ENCODE measurements around the gene PRIM2.
"Not testable (repeated sequence)": the region's sequence is repeated elsewhere in the genome, so short reads cannot be mapped to it uniquely, and the experiment has no call there.

GRCh38 chr6:57486494-57487081 lies 169.2 kb downstream of the PRIM2 start:
- TF ChIP-seq CTCF (conservative IDR thresholded peaks at IDR 0.05; ENCODE audit: low read length); EZH2phosphoT487 (IDR thresholded peaks at IDR 0.05; ENCODE audit: borderline replicate concordance): not testable (repeated sequence)
